ENCODE results near the gene DDIT3.

Gene DDIT3

DNA sequence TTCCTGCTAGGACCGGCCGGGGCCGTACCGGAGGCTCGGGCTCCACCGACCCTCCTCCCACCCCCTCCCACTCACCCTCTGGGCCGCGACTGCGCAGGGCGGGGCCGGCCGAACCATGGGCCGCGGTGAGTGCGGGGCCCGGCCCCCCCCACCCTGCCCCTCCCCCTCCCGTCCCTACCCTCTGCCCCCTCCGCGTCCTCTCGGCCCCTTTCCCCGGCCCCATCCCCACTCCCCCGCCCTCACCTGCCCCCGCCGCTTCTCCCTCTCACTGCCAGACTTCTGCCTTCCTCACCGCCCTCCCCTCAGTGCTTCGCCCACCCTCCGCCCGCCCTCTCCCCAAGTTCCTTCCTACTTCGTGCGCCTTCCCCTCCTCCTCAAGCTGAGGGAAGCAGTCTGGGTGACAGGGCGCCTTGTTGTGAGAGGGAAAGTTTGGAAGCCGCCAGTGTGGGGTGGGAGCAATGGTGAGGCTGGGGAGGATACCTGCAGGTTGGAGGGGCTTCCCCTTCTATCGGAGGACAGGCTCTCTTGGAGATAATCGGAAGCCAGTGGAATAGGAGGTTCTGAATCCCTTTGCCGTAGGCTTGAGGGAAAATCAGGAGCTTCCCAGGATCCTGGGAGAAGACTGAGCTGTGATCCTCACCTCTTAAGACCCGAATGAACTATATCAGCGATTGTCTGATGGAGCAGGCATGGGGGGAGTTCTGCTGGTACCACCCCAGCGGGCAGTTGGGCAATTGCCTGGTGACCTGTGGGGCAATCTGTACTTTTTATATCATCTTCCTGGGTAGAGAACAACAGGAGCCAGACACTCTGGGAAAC is 2.8 kb upstream of the DDIT3 start:
- POLR2A ChIA-PET: no interaction called here
- CTCF ChIA-PET: interaction anchor here (1.0 to 3.4 kb wide), 4 partner anchors 9 to 111 kb away, joined by 3 to 13 read pairs (median 6); no protein-coding TSS in a partner anchor
- TF ChIP-seq, protein P1, sequence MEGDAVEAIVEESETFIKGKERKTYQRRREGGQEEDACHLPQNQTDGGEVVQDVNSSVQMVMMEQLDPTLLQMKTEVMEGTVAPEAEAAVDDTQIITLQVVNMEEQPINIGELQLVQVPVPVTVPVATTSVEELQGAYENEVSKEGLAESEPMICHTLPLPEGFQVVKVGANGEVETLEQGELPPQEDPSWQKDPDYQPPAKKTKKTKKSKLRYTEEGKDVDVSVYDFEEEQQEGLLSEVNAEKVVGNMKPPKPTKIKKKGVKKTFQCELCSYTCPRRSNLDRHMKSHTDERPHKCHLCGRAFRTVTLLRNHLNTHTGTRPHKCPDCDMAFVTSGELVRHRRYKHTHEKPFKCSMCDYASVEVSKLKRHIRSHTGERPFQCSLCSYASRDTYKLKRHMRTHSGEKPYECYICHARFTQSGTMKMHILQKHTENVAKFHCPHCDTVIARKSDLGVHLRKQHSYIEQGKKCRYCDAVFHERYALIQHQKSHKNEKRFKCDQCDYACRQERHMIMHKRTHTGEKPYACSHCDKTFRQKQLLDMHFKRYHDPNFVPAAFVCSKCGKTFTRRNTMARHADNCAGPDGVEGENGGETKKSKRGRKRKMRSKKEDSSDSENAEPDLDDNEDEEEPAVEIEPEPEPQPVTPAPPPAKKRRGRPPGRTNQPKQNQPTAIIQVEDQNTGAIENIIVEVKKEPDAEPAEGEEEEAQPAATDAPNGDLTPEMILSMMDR (IDR thresholded peaks at IDR 0.05; ENCODE audit: control extremely low read depth, extremely low read depth, low read depth, missing control alignments): no peak
- no peak for DNase-seq (ENCODE audit: extremely low spot score)

GRCh38 chr12:57522011-57522886 is 1.9 kb upstream of the DDIT3 start, which contains the start of gene MBD6:
Gene MBD6 (plus strand): TSS chr12:57522824. CDS start chr12:57524304, 1,480 bp downstream.
- CTCF ChIA-PET: interaction anchor here (1.2 to 2.0 kb wide), 2 partner anchors 10 to 16 kb away, joined by 3 to 10 read pairs; no protein-coding TSS in a partner anchor
- peak; percentile 98 for DNase-seq (ENCODE audit: extremely low spot score)
- TF ChIP-seq, protein P1 (IDR thresholded peaks at IDR 0.05; ENCODE audit: control extremely low read depth, extremely low read depth, low read depth, missing control alignments): no peak
- POLR2A ChIA-PET: no interaction called here

- ChIA-PET CTCF (no interaction called here), POLR2A (interaction anchor here (1.2 kb wide), 1 partner anchor 70 kb away, joined by 5 read pairs; the partner anchor contains the start of gene PIP4K2C)
- TF ChIP-seq, protein P1 (IDR thresholded peaks at IDR 0.05; ENCODE audit: control extremely low read depth, extremely low read depth, low read depth, missing control alignments): no peak
- no peak for DNase-seq (ENCODE audit: extremely low spot score)
Measured at GRCh38 chr12:57521525-57522010, 1.3 kb upstream of the DDIT3 start.

DNA sequence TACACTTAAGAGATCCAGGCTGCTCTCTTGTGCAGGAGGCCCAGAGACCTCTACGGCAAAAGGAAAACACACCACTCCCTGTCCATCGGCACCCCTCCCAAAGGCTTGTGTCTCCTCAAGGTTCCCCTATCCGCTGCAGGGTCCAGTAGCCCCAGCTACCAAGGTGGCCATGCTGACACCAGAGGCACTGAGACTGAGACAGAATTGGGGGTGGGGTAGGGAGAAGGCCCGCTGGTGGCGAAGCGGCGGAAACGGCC is 590 bp downstream of the DDIT3 start:
- peak; percentile 39 for DNase-seq (ENCODE audit: extremely low spot score)

DNA sequence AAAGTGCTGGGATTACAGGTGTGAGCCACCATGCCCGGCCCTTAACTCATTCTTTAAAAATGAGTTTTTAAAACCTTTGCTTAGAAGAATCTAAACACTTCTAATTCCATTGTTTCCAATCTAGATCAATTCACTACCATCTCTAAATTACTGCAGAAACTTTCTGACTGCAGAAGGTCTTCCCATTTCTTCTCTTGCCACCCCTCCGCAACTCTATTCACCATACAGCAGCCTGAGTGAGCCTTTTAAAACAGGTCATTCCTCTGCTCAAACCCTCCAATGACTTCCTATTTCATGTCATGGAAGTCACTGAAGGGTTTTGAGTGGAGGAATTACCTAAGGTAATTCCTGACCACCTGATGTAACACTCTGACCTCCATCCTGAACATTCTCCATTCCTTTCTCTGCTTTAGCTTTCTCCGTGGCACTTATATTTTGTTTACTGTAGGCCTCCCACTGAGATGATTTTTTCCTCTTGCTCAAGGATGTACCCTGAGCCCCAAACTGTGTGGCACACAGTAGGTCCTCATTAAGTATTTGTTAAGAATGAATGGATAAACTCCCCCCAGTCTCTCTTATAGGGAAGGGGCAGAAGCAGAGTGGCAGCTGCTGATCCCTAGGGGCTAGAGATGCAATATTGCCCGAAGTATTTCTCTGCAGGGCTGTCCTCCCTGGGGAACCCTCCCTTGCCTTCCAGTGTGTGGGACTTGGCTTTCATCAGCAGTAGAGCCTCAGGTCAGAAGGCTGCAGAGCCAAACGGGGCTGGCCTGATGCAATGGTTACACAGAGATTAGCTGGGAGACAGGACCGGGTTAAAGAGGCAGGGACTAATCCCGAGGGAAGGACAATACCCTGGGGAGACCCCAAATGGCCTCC is 1.2 kb downstream of the DDIT3 start:
- DNase-seq (ENCODE audit: extremely low spot score): no peak
- TF ChIP-seq, protein P1 (IDR thresholded peaks at IDR 0.05; ENCODE audit: control extremely low read depth, extremely low read depth, low read depth, missing control alignments): no peak
- ChIA-PET CTCF (interaction anchor here (0.6 to 1.5 kb wide), 3 partner anchors 56 to 66 kb away, joined by 3 to 4 read pairs (median 3); no protein-coding TSS in a partner anchor), POLR2A (interaction anchor here (0.7 to 3.7 kb wide), 12 partner anchors 9 to 226 kb away, joined by 3 to 20 read pairs (median 6); partner anchors contain the start of genes ARHGAP9, DCTN2, GLI1 and TSPAN31)

More for the DNA sequence above, 590 bp downstream of the DDIT3 start:
- POLR2A ChIA-PET: interaction anchor here (0.5 to 2.1 kb wide), 12 partner anchors 9 to 293 kb away, joined by 3 to 7 read pairs (median 5); partner anchors contain the start of genes ARHGAP9, ARHGEF25, DCTN2 and GLI1
- TF ChIP-seq, protein P1 (IDR thresholded peaks at IDR 0.05; ENCODE audit: control extremely low read depth, extremely low read depth, low read depth, missing control alignments): no peak
- CTCF ChIA-PET: interaction anchor here (0.9 to 1.5 kb wide), 3 partner anchors 14 to 67 kb away, joined by 3 to 4 read pairs (median 3); no protein-coding TSS in a partner anchor

Measured in GM10248 (cell line).